ENCODE data around the gene STPG1.
A peak's percentile ranks its signal among the peaks of the same experiment; 100 is the strongest.

Gene STPG1

DNA sequence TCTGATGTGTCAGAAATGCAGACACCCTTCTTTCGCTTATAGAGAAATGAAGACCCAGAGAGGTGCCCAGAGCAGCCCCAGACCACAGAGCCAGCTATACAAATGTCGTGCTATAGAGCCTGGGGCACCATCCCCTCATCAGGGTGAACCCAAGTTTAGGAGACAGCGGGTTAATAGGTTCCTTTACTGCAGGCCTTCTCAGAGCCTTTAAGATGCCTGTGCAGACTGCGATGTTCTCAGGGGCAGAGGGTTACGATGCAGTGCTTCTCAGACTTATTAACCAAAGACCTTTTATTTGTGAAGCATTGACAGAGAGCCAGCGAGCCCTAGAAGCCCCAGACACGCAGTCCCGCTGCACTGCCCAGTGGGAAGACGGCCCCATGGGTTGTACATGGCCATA is 46.9 kb downstream of the STPG1 start:
- no peak for DNase-seq

DNA sequence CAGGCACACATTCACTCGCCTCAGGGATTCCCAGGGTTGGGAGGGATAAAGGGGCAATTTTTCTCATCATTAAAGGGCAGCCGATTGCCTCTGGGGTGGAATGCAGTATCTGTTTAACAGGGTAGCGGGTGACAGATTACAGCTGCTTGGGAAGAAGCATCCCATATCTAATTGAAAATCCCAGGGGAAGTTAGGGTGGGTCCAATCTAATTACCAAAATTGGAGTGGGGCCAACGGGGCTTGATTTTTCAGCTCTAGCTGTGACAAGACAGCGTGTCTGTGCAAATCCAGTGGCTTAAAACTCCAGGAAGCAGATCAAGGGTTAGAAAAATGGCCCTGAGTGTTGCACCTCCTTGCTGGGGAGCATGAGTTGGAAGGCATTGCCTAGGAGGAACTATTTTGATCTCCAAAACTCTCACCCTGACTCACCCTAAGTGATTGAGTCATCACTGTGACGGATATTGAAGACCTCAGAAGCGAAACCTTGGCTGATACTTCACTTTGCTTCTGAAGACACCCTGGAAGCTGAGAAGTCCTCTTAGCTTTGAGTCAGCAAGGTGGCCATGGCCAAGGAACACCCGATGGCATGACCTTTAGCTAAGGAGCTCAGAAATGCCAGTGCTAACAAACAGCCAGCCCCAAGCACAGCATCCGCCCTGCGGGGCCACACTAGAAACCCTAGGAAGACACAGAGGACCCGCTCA is 48.5 kb downstream of the STPG1 start:
- DNase-seq = no peak

DNA sequence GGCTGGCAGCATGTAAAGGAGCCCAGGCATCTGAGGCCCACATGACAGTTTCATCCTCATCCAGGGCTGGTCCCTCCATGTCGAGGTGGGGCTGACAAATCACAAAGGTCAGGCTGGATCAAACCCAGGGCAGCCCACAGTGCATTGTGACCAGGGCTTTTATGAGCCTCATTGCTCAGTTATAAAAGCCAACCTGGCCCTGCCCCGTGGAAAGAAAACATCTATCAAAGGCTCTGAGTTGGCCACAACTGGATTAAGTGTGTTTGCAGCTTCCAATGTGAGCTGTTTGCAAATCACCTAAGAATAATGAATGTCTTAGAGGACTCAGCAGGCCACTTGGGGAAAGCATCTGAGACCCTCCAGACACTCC is 49.0 kb downstream of the STPG1 start:
- no peak for DNase-seq

DNA sequence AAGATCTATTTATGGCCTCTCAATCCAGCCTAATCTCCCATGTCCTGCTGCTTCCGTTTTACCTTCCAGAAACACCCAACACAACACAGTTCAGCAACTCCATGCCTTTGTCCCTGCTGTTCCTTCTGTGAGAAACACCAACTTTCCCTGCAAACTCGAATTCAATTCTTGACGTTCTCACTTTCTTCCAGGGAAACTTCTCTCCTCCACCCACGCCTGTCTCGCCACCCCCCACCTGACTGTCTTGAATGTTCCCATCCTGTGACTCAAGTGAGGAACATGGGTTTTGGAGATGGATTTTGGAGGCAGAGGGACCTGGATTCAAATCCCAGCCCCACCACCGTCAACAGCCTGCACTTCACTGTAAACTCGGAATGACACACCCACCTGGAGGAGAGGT is 49.6 kb downstream of the STPG1 start:
- DNase-seq = no peak

DNA sequence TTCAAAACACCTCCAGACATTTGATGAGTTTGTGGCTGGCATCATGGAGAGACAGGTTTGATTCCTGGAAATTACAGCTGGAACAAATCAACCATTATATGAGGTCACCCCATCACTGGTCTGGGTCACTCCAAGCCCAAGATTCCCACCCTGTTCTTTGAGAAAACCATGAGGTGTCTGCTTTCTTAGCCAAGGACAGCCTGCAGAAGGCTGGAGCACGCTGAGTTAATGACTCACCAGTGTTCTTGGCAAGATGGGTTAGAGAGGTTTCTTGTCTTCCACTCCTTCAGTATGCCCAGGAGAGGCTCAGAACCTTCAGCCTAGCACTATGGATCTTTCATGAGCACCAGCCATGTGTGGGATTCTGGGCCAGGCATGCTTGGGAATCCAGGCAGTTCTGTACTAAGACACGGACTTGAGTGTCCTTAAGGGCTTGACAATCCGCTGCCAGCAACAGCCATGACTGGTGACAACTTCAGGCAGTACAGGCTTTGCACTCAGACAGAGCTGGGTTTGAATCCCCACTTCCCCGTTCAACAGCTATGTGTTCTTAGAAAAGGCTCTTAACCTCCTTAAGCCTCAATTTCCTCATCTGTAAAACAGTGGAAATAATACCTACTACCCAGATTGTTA is 50.5 kb downstream of the STPG1 start:
- no peak for DNase-seq

DNA sequence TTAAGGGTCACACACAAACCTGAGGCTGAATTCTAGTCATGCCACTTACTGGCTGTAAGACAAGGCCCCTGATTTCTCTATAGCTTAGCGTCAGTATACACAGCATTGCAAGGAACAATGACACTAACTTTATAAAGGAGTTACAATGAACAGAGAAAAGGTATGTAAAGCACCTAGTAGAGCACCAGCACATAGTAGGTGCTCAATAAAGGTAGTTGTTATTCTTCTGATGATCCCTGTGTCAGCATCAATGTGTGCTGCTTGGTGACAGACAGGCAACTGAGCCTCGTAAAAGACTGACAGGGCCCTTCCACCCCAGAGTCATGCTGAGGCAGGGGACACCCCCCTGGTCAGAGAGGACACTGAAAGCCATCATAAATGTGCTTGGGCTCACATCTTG is 51.2 kb downstream of the STPG1 start:
- no peak for DNase-seq

DNA sequence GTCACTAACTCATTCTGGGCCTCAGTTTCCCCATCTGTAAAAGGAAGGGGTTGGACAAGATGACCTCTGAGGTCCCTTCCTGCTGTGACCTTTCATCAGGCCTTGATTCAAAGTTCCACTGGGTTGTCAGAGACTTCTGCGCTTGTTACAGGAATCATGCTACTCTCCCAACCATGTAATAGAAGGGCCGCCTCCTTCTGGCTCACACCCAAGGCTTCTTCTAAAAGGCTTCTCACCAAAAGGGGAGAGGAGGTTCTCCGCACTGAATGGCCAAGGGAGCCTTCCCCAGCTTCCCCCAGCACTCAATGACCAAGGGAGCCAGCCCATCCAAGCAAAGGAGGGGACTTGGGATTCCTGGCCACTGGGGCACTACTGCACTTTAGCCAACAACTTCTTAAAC is 51.8 kb downstream of the STPG1 start:
- DNase-seq = no peak

DNA sequence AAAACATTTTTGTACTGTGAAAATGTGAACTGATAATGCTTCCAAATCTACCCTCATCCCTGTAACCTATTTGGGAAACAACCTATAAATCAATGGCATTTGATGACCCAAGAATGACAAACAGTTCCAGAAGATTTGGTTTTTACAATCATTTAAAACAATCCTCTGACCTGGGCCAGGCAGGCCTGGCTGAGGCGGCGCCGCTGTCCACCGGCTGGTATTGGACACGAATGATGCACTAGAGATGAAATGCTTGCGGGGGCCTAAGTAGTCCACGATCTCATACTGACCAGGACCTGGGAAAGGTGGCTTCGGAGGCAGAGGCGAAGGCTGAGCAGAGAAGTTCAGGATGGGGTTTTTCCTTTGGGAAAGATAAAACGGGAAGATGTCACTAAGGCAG is 52.9 kb downstream of the STPG1 start:
- DNase-seq = no peak

DNA sequence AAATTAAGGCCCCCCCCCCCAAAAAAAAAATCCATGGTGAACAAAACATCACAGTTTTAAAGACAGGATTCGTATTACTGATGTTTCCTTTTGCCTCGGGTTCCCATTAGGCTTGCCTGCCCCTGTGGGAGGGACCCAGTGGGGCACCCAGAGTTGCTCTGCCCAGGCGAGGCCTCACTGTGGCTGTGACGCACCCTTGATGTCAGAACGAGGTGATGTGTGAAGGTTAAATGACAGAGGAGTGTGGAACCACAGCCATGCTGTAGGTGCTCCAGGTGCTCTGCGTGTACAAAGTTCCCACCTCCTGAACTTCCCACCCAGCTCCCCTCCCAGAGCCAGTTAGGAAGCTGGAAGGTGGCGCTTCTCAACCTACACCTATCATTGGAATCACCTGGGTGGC is 56.5 kb downstream of the STPG1 start:
- DNase-seq = no peak

DNA sequence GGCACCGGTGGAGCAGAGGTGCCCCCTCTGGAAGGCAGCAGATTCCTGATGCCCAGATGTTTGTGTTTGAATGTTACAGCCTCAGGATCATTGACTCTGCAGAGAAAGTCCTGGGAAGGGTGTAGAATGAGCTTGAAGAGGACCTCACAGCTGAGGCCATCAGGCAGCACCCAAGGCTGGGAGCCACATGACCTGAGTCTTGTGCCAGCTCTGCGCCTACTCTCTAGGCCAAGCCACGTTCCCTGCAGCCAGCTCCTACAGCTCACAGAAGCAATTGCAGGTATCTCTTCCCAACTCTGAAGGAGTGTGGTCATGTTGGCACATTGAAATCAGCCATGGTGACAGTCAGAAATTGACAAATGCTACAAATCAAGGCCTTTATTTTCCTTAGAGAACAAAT is 58.1 kb downstream of the STPG1 start:
- no peak for DNase-seq

DNA sequence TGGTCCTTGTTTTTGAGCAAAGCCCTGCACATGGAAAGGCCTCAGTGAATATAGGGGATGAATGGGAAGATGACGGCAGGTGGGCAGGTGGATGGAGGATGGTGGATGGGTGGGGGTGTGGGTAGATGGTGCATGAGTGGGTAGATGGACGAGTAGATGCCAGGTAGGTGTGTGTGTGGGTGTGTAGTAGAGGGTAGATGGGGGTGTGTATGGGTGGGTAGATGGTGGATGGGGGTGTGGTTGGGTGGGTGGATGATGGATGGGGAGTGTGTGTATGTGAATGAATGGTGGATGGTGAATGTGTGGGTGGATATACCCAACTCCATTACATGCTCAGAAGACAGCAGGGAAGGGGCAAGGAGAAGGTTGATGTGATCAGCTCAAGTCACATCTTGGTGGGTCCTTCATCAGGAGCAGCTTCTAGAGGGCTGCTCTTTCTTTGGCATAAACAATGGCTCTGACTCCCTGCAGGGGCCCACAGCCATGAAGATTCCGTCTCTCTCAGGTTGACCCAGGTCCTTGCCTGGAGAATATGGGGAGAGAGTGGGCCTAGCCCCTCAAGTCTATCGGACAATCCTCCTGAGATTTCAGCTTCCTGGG is 60.2 kb downstream of the STPG1 start:
- DNase-seq = no peak

DNA sequence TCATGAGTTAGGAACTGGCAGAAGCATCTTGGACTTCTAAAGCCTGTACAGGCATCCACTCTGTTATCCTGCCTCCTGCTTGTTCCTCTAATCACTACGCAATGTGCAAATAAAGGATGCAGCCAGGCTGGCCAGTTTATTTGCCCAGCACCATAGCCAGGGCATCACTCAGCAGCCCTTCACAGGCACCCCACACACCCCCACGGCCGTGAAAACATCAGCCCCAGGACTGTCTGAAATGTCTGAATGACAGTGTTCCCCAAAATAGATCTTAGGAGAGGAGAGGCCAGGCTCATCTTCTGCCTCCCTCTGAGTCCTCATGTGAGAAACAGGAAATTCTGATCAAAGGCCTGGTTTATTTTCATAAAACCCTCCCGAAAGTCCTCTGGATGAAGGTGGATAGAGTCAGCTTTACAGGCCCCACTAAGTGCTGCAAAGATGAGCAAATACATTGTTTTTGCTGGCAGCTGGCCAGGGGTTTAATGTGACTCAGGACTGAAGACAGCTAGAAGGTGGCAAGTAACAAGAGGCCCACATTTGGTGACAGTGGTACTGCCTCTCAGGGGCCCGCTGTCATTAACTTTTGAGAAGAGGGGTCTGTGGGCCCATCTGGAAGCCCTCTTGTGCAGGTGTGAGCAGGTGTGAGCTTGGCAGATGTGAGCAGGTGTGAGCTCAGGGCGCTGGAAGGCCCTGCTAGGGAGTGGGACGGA is 61.5 kb downstream of the STPG1 start:
- DNase-seq = no peak

DNA sequence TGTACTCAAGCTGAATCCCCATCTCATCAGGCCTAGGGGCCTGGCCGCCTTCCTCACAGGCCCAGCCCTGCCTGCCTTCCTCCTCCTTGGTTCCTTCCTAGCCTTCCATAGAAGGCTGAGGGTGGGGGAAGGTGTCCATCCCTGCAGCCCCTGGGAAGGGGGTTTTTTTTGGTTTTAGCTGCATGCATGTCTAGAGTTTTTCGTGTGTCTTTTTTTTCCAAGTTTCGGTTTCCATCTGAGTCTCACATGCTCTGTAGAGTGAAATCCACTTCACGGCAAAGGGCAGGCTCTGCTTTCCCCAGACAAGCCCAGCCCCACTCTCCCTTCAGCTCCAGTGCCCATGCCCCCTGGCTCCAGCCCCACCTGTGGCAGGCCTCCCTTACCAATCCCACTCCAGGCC is 62.3 kb downstream of the STPG1 start:
- DNase-seq = no peak

DNA sequence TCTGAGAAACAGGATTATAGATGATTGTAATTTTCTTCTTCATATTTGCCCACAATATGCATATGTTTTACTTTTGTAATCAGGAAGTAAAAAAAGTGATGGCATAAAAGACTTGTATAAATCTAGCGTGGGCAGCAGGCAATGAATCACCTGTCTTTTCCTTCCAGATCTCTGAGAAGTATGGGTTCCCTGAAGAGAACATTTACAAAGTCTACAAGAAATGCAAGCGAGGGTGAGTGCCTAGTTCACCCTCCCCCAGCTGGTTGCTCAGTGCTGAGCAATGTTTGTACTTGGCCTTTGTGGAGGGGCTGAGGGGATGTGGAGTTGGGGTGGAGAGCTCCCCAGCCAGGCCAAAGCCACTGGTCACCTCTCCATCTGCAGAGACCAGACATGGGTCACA is 63.7 kb downstream of the STPG1 start:
- no peak for DNase-seq

DNA sequence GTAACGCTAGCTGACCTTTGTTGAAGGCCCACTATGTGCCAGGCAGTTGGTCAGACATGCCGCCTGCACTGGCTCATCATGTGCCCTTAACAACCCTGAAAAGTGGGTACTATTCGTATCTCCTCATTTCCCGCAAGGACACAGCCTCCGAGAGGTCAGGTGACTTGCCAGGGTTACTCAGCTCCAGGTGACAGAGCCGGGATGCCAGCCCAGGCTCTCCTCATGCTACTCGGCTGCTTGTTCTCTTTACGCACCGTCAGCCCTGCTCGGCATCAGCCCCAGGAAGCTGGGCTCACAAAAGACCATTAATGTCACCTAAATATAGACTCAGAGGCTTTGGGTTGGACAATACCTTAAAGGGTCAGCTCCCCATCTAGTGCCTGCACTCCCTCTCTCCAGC is 65.4 kb downstream of the STPG1 start:
- no peak for DNase-seq

DNA sequence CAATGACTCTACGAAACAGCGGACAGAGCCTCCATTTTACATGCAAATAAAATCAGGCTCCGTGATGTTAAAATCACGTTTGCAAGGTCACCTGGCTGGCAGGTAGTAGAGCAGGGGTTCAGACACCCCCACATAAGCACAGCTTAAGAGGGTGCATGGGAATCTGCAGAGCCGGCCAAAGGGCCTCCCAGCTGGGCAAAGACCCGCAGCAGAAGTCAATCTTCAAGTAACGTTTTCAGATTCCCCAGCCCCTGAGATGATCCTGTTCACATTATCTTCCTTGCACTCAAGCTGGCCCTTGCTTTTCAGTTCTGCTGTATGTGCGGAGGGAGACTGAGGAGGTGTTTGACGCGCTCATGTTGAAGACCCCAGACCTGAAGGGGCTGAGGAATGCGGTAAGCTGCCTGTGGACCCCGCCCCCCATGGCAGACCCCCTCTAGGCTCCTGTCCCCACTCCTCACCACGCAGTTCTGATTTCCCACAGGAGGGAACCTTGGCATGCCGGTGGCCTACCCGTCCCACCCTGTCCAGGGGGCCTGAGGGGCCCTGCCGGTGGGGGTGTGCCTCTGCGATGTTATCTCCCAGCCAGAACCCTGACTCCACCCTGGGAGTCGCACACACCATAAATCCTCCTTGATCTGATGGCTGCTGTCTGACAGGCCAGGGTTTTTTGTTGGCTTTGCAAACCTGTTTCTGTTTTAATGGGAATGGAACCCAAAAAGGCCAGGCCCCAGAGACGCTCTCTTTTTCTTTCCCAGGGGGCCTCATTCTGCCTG is 66.2 kb downstream of the STPG1 start:
- DNase-seq = no peak

DNA sequence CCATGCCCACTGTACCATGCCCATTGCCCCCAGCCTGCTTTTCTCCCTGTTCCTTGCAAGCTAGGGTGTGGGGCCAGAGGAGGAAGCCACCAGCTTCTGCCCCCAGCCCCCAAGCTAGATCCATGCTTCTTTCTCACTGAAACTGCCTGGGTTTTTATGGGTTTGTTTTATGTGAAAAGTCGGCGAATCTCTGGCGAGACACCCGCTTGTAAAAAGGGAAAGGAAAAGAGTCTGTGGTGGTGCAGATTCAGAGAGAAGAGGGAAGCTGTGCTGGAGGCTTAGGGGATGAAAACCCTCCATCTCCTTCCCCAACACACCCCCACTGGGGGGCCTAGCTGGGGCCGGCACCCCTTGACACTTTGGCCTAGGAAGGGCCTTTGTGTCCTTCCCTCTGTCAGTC is 68.2 kb downstream of the STPG1 start:
- DNase-seq = peak; percentile 30

DNA sequence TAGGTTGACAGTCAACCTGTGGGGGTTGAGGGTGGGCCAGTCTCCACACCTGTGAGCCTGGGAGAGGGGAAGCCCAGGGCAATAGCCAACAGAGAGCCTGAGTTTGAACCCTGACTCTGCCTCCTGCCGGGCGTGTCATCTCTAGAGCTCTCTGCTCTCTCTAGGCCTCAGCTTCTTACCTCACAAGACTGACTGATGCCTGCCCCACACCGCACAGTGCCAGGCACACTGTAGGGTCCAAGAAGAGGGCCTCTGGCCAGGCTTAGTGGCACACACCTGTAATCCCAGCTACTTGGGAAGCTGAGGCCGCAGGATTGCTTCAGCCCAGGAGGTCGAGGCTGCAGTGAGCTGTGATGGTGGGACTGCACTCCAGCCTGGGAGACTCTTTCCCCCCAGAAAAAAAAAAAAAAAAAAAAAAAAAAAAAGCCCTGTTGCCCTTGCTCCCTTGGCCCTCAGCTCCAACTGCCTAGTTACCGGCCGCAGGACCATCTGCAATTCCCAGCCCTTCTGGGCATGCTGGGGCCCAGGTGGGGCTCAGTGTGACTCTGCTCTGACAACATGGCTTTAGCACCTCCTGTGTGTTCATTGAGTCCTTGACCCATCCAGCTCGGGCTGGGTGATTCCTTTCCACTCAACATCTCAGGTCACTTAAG is 69.4 kb downstream of the STPG1 start:
- no peak for DNase-seq

DNA sequence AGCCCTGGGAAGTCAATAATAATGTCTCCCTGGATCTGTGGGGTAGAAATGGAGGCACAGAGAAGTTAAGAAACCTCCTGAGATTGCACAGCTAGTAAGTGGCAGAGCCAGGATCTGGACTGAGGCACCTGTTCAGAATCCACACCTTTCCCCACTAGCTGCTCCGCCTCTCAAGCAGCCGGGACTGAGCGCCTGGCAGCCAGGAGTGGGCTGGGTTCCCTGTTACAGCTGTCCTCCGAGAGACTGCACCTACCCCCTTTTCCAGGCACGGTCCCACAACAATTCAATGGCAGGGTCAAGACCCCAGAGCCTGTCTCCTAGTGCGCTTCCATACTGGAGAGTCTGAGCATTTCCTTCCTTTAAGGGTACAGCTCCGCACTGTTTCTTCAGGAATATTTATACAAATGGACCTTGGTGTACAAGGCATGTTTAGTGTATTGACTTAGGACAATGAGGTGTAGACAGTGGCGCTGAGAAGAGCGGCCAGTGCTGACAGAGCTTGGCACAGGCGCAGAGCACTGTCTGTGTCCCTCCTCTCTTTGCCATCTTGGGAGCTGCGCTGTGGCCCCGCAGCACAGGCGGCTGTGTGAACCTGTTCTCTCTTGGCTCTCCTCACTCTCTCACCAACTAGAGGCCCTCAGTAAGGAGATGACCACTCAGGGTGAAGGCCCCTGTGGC is 70.0 kb downstream of the STPG1 start:
- no peak for DNase-seq

DNA sequence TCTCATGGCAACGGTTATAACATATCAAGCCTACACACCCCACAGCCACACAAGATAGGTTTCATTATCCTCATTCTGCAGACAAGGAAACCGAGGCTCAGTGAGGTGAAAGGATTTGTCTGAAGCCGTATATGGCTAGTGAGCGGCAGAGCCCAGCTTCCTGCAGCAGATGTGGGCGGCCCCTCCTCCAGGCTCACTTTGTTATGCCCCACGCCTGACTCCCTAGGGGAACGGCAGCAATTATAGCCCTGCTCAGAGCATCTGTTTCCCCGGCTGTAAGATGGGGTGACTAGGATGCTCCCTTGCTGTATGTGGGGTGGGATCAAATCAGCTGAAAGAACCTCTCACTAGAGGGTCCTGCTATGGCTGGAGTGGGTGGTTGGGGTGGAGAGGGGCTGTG is 72.3 kb downstream of the STPG1 start:
- DNase-seq = peak; percentile 18

DNA sequence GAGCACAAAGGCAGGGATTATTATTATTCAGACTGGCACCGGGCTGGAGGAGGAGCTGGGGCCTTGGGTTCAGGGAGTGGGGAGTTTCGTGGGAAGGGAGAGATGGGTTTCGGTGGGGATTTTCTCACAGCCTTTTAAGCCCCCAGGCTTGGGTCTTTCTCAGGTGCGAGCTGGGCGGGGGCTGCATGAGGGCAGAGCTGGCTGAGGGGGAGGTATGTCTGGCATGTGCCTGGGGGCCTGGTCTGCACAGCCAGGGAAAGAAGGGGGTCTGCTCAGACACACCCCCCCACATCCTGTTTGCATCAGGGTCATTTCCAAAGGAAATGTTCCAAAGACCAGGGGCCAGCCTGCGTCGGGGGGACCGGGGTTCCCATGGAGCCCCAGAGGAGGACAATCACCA is 72.8 kb downstream of the STPG1 start:
- no peak for DNase-seq

DNA sequence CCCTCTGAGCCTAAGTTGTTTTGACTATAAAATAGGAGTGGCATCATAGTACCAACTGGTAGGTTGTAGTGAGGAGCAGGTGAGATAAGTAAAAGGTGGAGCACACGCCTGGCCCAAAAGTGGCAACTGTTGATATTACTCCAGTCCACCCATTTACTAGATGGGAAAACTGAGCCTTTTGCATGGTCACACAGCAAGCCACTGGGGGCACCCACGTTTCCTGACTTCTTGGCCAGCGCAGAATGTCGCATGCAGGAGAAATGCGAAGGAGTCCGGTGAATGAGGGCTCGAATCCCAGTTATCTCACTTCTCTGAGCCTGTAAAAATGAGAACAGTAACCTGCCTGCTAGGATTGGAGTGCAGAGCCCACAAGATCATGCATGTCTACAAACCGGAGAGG is 73.6 kb downstream of the STPG1 start:
- no peak for DNase-seq
